Panc1 (cell line): ENCODE results near the gene CCDC61. TPM values are rescaled to one million over a fixed set of nuclear protein-coding genes. Genes with fewer than 3 reads are reported as not detected.

ENCODE experiments used
- ATAC-seq: fragments of 200-7000 bp; cut with Tn5 transposase; 2 replicates; pipeline ENCODE4 v1.9.1; 2020; ENCODE audit warnings: mild to moderate bottlenecking, moderate library complexity
- BruUV-seq: library from RNA; stranded (reverse); fragments of 400-500 nt; replicated peaks from 2 replicates; lab custom pipeline; 2021; lab: Mats Ljungman, UMichigan
- CTCF ChIA-PET: fragments of 300-600 bp; sonication (Branson Sonifier 250); formaldehyde crosslinking; loops from one replicate; lab custom pipeline; 2022; ENCODE audit warnings: antibody characterized with exemption; lab: Charles Lee
- POLR2A ChIA-PET: fragments of 300-600 bp; sonication (Branson Sonifier 250); formaldehyde crosslinking; loops from one replicate; lab custom pipeline; 2022; ENCODE audit warnings: antibody characterized with exemption; lab: Charles Lee
- DNase-seq: peaks from one replicate; pipeline ENCODE4 v3.0.0-alpha.2; 2010; ENCODE audit warnings: low read depth, low spot score
- H3K27ac ChIP-seq: 2 replicates; pipeline ENCODE4 v1.5.1; 2011; ENCODE audit warnings: mild to moderate bottlenecking, low read length, inconsistent platforms
- H3K27me3 ChIP-seq: fragments of 200-500 bp; sonication (Bioruptor generic); 2 replicates; pipeline ENCODE4 v1.6.0; 2014; ENCODE audit warnings: low read length, inconsistent platforms; ENCODE audit not compliant: control insufficient read depth, insufficient read depth
- H3K36me3 ChIP-seq: fragments of 200-500 bp; sonication (Bioruptor generic); 2 replicates; pipeline ENCODE4 v1.5.1; 2014; ENCODE audit warnings: inconsistent platforms, mild to moderate bottlenecking, low read length, moderate library complexity; ENCODE audit not compliant: control insufficient read depth, insufficient read depth
- H3K4me1 ChIP-seq: 2 replicates; pipeline ENCODE4 v1.5.1; 2011; ENCODE audit warnings: inconsistent platforms, mild to moderate bottlenecking, low read length, moderate library complexity; ENCODE audit not compliant: control insufficient read depth, insufficient read depth
- H3K4me3 ChIP-seq, 2 experiments: 2 replicates each; pipeline ENCODE4 v1.5.1; 2011 to 2012; ENCODE audit warnings: low read depth in 2 of 2, low read length in 2 of 2, mild to moderate bottlenecking in 2 of 2, inconsistent platforms in 1 of 2, moderate library complexity in 1 of 2
- H3K9me3 ChIP-seq: fragments of 200-500 bp; sonication (Bioruptor generic); 2 replicates; pipeline ENCODE4 v1.5.1; 2014; ENCODE audit warnings: low read depth, mild to moderate bottlenecking, inconsistent platforms, low read length, moderate library complexity; ENCODE audit not compliant: control insufficient read depth, insufficient read depth
- CTCF ChIP-seq: fragments of 450-650 bp; IDR thresholded peaks from 2 replicates; pipeline ENCODE4 v1.5.1; 2017; ENCODE audit warnings: mild to moderate bottlenecking
- POLR2AphosphoS5 ChIP-seq: IDR thresholded peaks from 2 replicates; pipeline ENCODE4 v1.6.1; 2012; ENCODE audit warnings: mild to moderate bottlenecking, low read depth, low read length, moderate library complexity
- REST ChIP-seq, 2 experiments: IDR thresholded peaks; 2 replicates each; pipeline ENCODE4 v1.6.1; 2011 to 2012; ENCODE audit warnings: low read depth in 2 of 2, control low read depth in 1 of 2, low read length in 1 of 2, mild to moderate bottlenecking in 1 of 2, moderate library complexity in 1 of 2; ENCODE audit not compliant: insufficient read depth in 1 of 2
- SIN3A ChIP-seq: IDR thresholded peaks from 2 replicates; pipeline ENCODE4 v1.6.1; 2012; ENCODE audit warnings: low read depth, mild to moderate bottlenecking, low read length, moderate library complexity, borderline replicate concordance; ENCODE audit not compliant: insufficient read depth
- TCF7L2 ChIP-seq: IDR thresholded peaks from 2 replicates; pipeline ENCODE4 v1.6.1; 2011; ENCODE audit warnings: mild to moderate bottlenecking, low read depth, low read length, inconsistent platforms
- in situ Hi-C: cut with HindIII; loops from 2 replicates; pipeline ENCODE4 v1.10.0; 2016; ENCODE audit warnings: low sequenced_read_pairs, low pct_unique_long_range_greater_than_20kb
- intact Hi-C: fragments of 100-400 bp; cut with micrococcal nuclease; formaldehyde crosslinking; loops from one replicate; pipeline ENCODE4 v1.10.0; 2022; ENCODE audit not compliant: unreplicated experiment
- total RNA-seq: library from RNA; stranded (reverse); gene quantifications from one replicate; pipeline ENCODE4 v1.2.1, GENCODE V29; 2021; ENCODE audit not compliant: unreplicated experiment

The CCDC61 gene
- total RNA-seq, 1 experiment from 2014 or later: 17.9 TPM

- CTCF ChIA-PET: no interaction called here
- POLR2A ChIA-PET: no interaction called here
- no peaks in the 10 kb centered on the region for H3K9me3 ChIP-seq
- intact Hi-C loops (no loop called here), in situ Hi-C loops (no loop called here)
- no peak for TF ChIP-seq CTCF
- TF ChIP-seq SIN3A: no peak
- no peak for TF ChIP-seq POLR2AphosphoS5
- no peak for TF ChIP-seq TCF7L2
- TF ChIP-seq REST (IDR thresholded peaks at IDR 0.05; ENCODE audit: insufficient read depth in 1 of 2, low read depth in 2 of 2, low read length in 1 of 2): no peak
- no peaks in the 10 kb centered on the region for H3K27me3 ChIP-seq
- no peak for DNase-seq
- H3K4me1 ChIP-seq: 0 out of 2 replicates have a peak, but pooled peaks cover 5% of the 10 kb centered on the region
- no peak for ATAC-seq
- H3K36me3 ChIP-seq: no peaks in the 10 kb centered on the region
- H3K27ac ChIP-seq: no peak overlapping the region
- no TSS peak for BruUV-seq
- no peak overlapping the region for H3K4me3 ChIP-seq
Measured at GRCh38 chr19:45975306-45976070, 19.8 kb upstream of the CCDC61 start.

- ChIA-PET POLR2A (no interaction called here), CTCF (no interaction called here)
Measured at GRCh38 chr19:45976178-45976577, 19.1 kb upstream of the CCDC61 start.

More at GRCh38 chr19:45976178-45976577, 19.1 kb upstream of the CCDC61 start:
- Histone ChIP-seq H3K36me3 (no peaks in the 10 kb centered on the region), H3K4me1 (0 out of 2 replicates have a peak, but pooled peaks cover 5% of the 10 kb centered on the region), H3K27ac (no peak overlapping the region), H3K27me3 (no peaks in the 10 kb centered on the region), H3K4me3 (no peak overlapping the region), H3K9me3 (no peaks in the 10 kb centered on the region)
- intact Hi-C loops (no loop called here), in situ Hi-C loops (no loop called here)
- TF ChIP-seq CTCF: no peak
- TF ChIP-seq REST (IDR thresholded peaks at IDR 0.05; ENCODE audit: insufficient read depth in 1 of 2, low read depth in 2 of 2, low read length in 1 of 2): no peak
- TF ChIP-seq POLR2AphosphoS5: no peak
- TF ChIP-seq SIN3A: no peak
- TF ChIP-seq TCF7L2: no peak
- ATAC-seq: no peak
- BruUV-seq: no TSS peak
- DNase-seq: no peak
